GM20000 (cell line): Measurements from ENCODE around the gene ECI1.

ENCODE experiments used
- DNase-seq: peaks from one replicate; pipeline ENCODE4 v3.0.0; 2012; ENCODE audit warnings: low spot score
- TF ChIP-seq, protein P1 (sequence below): IDR thresholded peaks from 2 replicates; pipeline ENCODE4 v1.5.1; 2012; ENCODE audit warnings: mild to moderate bottlenecking, control low read depth; ENCODE audit errors: extremely low read depth, missing control alignments

Gene ECI1

GRCh38 chr16:2209258-2210008, 42.0 kb downstream of the ECI1 start:
- TF ChIP-seq, protein P1, sequence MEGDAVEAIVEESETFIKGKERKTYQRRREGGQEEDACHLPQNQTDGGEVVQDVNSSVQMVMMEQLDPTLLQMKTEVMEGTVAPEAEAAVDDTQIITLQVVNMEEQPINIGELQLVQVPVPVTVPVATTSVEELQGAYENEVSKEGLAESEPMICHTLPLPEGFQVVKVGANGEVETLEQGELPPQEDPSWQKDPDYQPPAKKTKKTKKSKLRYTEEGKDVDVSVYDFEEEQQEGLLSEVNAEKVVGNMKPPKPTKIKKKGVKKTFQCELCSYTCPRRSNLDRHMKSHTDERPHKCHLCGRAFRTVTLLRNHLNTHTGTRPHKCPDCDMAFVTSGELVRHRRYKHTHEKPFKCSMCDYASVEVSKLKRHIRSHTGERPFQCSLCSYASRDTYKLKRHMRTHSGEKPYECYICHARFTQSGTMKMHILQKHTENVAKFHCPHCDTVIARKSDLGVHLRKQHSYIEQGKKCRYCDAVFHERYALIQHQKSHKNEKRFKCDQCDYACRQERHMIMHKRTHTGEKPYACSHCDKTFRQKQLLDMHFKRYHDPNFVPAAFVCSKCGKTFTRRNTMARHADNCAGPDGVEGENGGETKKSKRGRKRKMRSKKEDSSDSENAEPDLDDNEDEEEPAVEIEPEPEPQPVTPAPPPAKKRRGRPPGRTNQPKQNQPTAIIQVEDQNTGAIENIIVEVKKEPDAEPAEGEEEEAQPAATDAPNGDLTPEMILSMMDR = no peak
- no peak for DNase-seq

GRCh38 chr16:2208772-2209171, 42.6 kb downstream of the ECI1 start:
- TF ChIP-seq, protein P1 = no peak
- DNase-seq = no peak

GRCh38 chr16:2208308-2208707, 43.1 kb downstream of the ECI1 start:
- DNase-seq = no peak
- TF ChIP-seq, protein P1 = no peak

GRCh38 chr16:2207872-2208271, 43.5 kb downstream of the ECI1 start:
- DNase-seq = no peak
- TF ChIP-seq, protein P1 = no peak

DNA sequence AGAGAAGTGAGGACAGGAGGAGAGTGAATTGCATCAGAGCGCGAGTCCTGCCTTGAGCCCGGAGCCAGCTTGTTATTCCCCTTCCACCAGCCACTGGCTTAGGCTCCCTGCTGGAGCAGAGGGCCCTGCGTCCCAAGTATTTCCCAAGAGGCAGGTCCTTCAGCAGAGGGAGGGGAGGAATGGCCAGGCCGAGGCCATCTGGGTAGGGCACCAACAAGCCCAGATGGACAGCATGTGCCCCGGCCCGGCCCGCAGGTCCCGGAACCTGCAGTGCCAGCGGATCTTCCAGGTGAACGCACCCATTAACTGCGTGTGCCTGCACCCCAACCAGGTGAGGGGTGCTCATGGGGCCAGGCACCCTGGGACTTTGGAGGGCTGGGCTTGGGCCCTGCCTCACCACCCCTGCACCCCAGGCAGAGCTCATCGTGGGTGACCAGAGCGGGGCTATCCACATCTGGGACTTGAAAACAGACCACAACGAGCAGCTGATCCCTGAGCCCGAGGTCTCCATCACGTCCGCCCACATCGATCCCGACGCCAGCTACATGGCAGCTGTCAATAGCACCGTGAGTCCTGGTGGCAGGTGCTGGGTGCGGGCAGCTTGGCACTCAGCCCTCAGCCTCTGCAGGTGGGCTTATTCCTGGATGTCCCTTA, 44.5 kb downstream of the ECI1 start:
- no peak for DNase-seq
- TF ChIP-seq, protein P1 = no peak

DNA sequence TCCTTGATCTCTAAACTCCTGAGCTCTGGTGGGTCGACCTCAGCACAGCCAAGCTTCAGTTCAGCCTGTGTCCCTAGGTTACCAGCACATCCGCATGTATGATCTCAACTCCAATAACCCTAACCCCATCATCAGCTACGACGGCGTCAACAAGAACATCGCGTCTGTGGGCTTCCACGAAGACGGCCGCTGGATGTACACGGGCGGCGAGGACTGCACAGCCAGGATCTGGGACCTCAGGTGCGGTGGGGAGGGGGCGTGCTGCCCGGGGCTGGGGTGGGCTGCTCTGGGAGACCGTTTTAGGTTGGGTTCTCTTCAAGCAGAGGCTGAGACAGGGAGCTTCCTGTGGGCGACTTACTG, 45.0 kb downstream of the ECI1 start:
- no peak for DNase-seq
- TF ChIP-seq, protein P1 = no peak

- TF ChIP-seq, protein P1 = no peak
- no peak for DNase-seq
These were observed 45.4 kb downstream of the ECI1 start for GRCh38 chr16:2205967-2206313.
